T-helper 1 cell treated with Interleukin-12 subunit alpha and Interleukin-12 subunit beta and Interleukin-4 antibody, amounts not matched to agents 30 μg/mL and 1 μg/mL, for 36 hours (primary cell): ENCODE results near the gene SMIM44.

Experiments used
- H3K27ac Mint-ChIP-seq: one replicate; pipeline ENCODE4 v1.8.0; 2021; ENCODE audit warnings: mild to moderate bottlenecking, mixed read lengths
- H3K27me3 Mint-ChIP-seq: one replicate; pipeline ENCODE4 v1.8.0; 2021; ENCODE audit warnings: low read depth, mixed read lengths
- H3K36me3 Mint-ChIP-seq: one replicate; pipeline ENCODE4 v1.8.0; 2021; ENCODE audit warnings: low read depth, mixed read lengths
- H3K4me1 Mint-ChIP-seq: one replicate; pipeline ENCODE4 v1.8.0; 2021; ENCODE audit warnings: low read depth, mixed read lengths
- H3K4me3 Mint-ChIP-seq: one replicate; pipeline ENCODE4 v1.8.0; 2021; ENCODE audit warnings: mild to moderate bottlenecking, moderate library complexity, mixed read lengths
- H3K9me3 Mint-ChIP-seq: one replicate; pipeline ENCODE4 v1.8.0; 2021; ENCODE audit warnings: mixed read lengths

The SMIM44 gene

GRCh38 chr19:3499738-3500428 is 16.6 kb upstream of the SMIM44 start:
- Mint-ChIP-seq H3K4me1 (peaks cover 22% of the 10 kb centered on the region), H3K27me3 (no peaks in the 10 kb centered on the region), H3K4me3 (peak overlapping the region; percentile 92), H3K9me3 (no peaks in the 10 kb centered on the region), H3K27ac (peak overlapping the region; percentile 96), H3K36me3 (peaks cover 24% of the 10 kb centered on the region)

- no peak overlapping the region for H3K4me3 Mint-ChIP-seq
- H3K27ac Mint-ChIP-seq = peak overlapping the region; percentile 53
- H3K36me3 Mint-ChIP-seq = peaks cover 26% of the 10 kb centered on the region
- peaks cover 22% of the 10 kb centered on the region for H3K4me1 Mint-ChIP-seq
- H3K27me3 Mint-ChIP-seq = no peaks in the 10 kb centered on the region
- H3K9me3 Mint-ChIP-seq = no peaks in the 10 kb centered on the region
Observed at GRCh38 chr19:3497757-3498520, 14.7 kb upstream of the SMIM44 start.

GRCh38 chr19:3496392-3497273 is 13.4 kb upstream of the SMIM44 start:
- Mint-ChIP-seq H3K4me1 (peaks cover 22% of the 10 kb centered on the region), H3K4me3 (no peak overlapping the region), H3K36me3 (peaks cover 29% of the 10 kb centered on the region), H3K9me3 (no peaks in the 10 kb centered on the region), H3K27me3 (no peaks in the 10 kb centered on the region), H3K27ac (no peak overlapping the region)

- Mint-ChIP-seq H3K9me3 (no peaks in the 10 kb centered on the region), H3K36me3 (peaks cover 28% of the 10 kb centered on the region), H3K4me1 (peaks cover 14% of the 10 kb centered on the region), H3K27me3 (no peaks in the 10 kb centered on the region), H3K4me3 (peak overlapping the region; percentile 40), H3K27ac (peak overlapping the region; percentile 70)
Observed at GRCh38 chr19:3494559-3494958, 11.3 kb upstream of the SMIM44 start.

GRCh38 chr19:3494051-3494450 is 10.8 kb upstream of the SMIM44 start:
- no peaks in the 10 kb centered on the region for H3K27me3 Mint-ChIP-seq
- H3K27ac Mint-ChIP-seq = peak overlapping the region; percentile 62
- no peaks in the 10 kb centered on the region for H3K9me3 Mint-ChIP-seq
- H3K4me1 Mint-ChIP-seq = peaks cover 10% of the 10 kb centered on the region
- H3K4me3 Mint-ChIP-seq = peak overlapping the region; percentile 21
- peaks cover 26% of the 10 kb centered on the region for H3K36me3 Mint-ChIP-seq

- Mint-ChIP-seq H3K9me3 (no peaks in the 10 kb centered on the region), H3K27ac (no peak overlapping the region), H3K4me3 (peak overlapping the region; percentile 46), H3K27me3 (no peaks in the 10 kb centered on the region), H3K36me3 (peaks cover 25% of the 10 kb centered on the region), H3K4me1 (peaks cover 9% of the 10 kb centered on the region)
Observed at GRCh38 chr19:3493651-3494050, 10.4 kb upstream of the SMIM44 start.

- Mint-ChIP-seq H3K4me3 (no peak overlapping the region), H3K36me3 (peaks cover 23% of the 10 kb centered on the region), H3K4me1 (peaks cover 8% of the 10 kb centered on the region), H3K9me3 (no peaks in the 10 kb centered on the region), H3K27me3 (no peaks in the 10 kb centered on the region), H3K27ac (no peak overlapping the region)
Observed at GRCh38 chr19:3492919-3493318, 9.7 kb upstream of the SMIM44 start.

GRCh38 chr19:3492131-3492839 is 9.0 kb upstream of the SMIM44 start:
- H3K27ac Mint-ChIP-seq = no peak overlapping the region
- H3K27me3 Mint-ChIP-seq = no peaks in the 10 kb centered on the region
- H3K4me1 Mint-ChIP-seq = peaks cover 6% of the 10 kb centered on the region
- H3K4me3 Mint-ChIP-seq = no peak overlapping the region
- no peaks in the 10 kb centered on the region for H3K9me3 Mint-ChIP-seq
- peaks cover 20% of the 10 kb centered on the region for H3K36me3 Mint-ChIP-seq

GRCh38 chr19:3491396-3492119 is 8.3 kb upstream of the SMIM44 start:
- Mint-ChIP-seq H3K27ac (no peak overlapping the region), H3K27me3 (no peaks in the 10 kb centered on the region), H3K36me3 (peaks cover 17% of the 10 kb centered on the region)

GRCh38 chr19:3482507-3483225 is 575 bp downstream of the SMIM44 start:
- H3K36me3 Mint-ChIP-seq = peaks cover 2% of the 10 kb centered on the region
- H3K27ac Mint-ChIP-seq = no peak overlapping the region
- H3K4me3 Mint-ChIP-seq = no peak overlapping the region
- H3K9me3 Mint-ChIP-seq = no peaks in the 10 kb centered on the region
- H3K4me1 Mint-ChIP-seq = peaks cover 7% of the 10 kb centered on the region
- H3K27me3 Mint-ChIP-seq = peaks cover 3% of the 10 kb centered on the region

More at GRCh38 chr19:3491396-3492119, 8.3 kb upstream of the SMIM44 start:
- Mint-ChIP-seq H3K9me3 (no peaks in the 10 kb centered on the region), H3K4me1 (peaks cover 6% of the 10 kb centered on the region), H3K4me3 (no peak overlapping the region)

- peaks cover 3% of the 10 kb centered on the region for H3K27me3 Mint-ChIP-seq
- H3K9me3 Mint-ChIP-seq = no peaks in the 10 kb centered on the region
- H3K4me1 Mint-ChIP-seq = peaks cover 7% of the 10 kb centered on the region
- H3K27ac Mint-ChIP-seq = no peak overlapping the region
- no peaks in the 10 kb centered on the region for H3K36me3 Mint-ChIP-seq
- H3K4me3 Mint-ChIP-seq = no peak overlapping the region
Observed at GRCh38 chr19:3481241-3482090, 1.8 kb downstream of the SMIM44 start.

- Mint-ChIP-seq H3K27me3 (peaks cover 3% of the 10 kb centered on the region), H3K4me3 (no peak within 1 kb of the TSS), H3K36me3 (no peaks in the 10 kb centered on the region), H3K9me3 (no peaks in the 10 kb centered on the region), H3K27ac (no peak within 1 kb of the TSS), H3K4me1 (peaks cover 7% of the 10 kb centered on the region)
Observed at GRCh38 chr19:3480383-3481091, 2.7 kb downstream of the SMIM44 start, which contains the start of gene SMIM24. Gene SMIM24, minus strand, starts transcription at chr19:3480525. Its CDS starts 62 bp downstream, at chr19:3480463.
